Gastroesophageal sphincter (tissue), 3 donors: ENCODE data around the gene SLC6A9.

Experiments
- POLR2A ChIP-seq, 2 donors: fragments of 450-650 bp; IDR thresholded peaks; one replicate each; pipeline ENCODE4 v1.6.1; 2017; ENCODE audit warnings: antibody characterized with exemption in 2 of 2, mild to moderate bottlenecking in 2 of 2, moderate library complexity in 1 of 2
- TF ChIP-seq, protein P1 (sequence below), 4 experiments: fragments of 200-600 bp in 2 of 4; fragments of 450-650 bp in 2 of 4; sonication (generic) in 1 of 4; IDR thresholded peaks; one replicate each; pipeline ENCODE4 v1.5.1; 2017 to 2019; ENCODE audit warnings: antibody characterized with exemption in 4 of 4, mild to moderate bottlenecking in 2 of 4, moderate library complexity in 2 of 4

GRCh38 chr1:44032170-44032790, 1.0 kb upstream of the SLC6A9 start:
- TF ChIP-seq, protein P1, sequence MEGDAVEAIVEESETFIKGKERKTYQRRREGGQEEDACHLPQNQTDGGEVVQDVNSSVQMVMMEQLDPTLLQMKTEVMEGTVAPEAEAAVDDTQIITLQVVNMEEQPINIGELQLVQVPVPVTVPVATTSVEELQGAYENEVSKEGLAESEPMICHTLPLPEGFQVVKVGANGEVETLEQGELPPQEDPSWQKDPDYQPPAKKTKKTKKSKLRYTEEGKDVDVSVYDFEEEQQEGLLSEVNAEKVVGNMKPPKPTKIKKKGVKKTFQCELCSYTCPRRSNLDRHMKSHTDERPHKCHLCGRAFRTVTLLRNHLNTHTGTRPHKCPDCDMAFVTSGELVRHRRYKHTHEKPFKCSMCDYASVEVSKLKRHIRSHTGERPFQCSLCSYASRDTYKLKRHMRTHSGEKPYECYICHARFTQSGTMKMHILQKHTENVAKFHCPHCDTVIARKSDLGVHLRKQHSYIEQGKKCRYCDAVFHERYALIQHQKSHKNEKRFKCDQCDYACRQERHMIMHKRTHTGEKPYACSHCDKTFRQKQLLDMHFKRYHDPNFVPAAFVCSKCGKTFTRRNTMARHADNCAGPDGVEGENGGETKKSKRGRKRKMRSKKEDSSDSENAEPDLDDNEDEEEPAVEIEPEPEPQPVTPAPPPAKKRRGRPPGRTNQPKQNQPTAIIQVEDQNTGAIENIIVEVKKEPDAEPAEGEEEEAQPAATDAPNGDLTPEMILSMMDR (IDR thresholded peaks at IDR 0.05): no peak
- no peak for TF ChIP-seq POLR2A (IDR thresholded peaks at IDR 0.05)
